Cardiac septum (tissue), 1 donor: Measurements from ENCODE around the gene LLGL2. TPM values are rescaled to one million over a fixed set of nuclear protein-coding genes. Genes with fewer than 3 reads are reported as not detected.

Experiments
- DNase-seq: peaks from one replicate; pipeline ENCODE4 v3.0.0-alpha.2; 2020; ENCODE audit warnings: low spot score
- intact Hi-C: fragments of 100-400 bp; cut with DNase I; formaldehyde crosslinking; loops from one replicate; pipeline ENCODE4 v1.14.0; 2022
- total RNA-seq: library from RNA; stranded (reverse); fragmentation: NEBNext Ultra II Directional; extraction: Animal tissue kit (Norgen Biotek cat#: 25700); gene quantifications from one replicate; pipeline ENCODE4 v1.2.1, GENCODE V29; 2021
- donor health status: DM: no; HTN: no; CAD: no.

The LLGL2 gene
- total RNA-seq, 1 donor from 2014 or later = 4.7 TPM

GRCh38 chr17:75490173-75490743 is 35.2 kb upstream of the LLGL2 start:
- DNase-seq = no peak
- intact Hi-C loops = no loop called here

- intact Hi-C loops = no loop called here
- no peak for DNase-seq
Measured at GRCh38 chr17:75490953-75491649, 34.4 kb upstream of the LLGL2 start.

DNA sequence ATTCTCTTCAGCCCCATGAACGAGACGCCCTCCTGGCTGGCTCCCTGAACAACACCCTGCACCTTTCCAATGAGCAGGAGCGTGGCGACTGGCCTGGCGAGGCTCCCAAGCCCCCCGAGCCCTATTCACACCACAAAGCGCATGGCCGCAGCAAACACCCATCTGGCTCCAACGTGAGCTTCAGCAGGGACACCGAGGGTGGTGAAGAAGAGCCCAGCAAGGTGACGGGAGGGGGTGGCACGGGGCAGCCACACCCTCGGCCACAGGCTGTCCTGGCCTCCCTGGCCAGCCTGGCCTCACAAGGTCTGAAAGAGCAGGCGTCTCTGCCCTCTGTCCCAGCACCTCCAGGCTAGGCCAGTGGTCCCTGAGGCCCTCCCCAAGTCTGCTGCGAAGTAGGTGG is 33.8 kb upstream of the LLGL2 start:
- intact Hi-C loops = no loop called here
- no peak for DNase-seq

DNA sequence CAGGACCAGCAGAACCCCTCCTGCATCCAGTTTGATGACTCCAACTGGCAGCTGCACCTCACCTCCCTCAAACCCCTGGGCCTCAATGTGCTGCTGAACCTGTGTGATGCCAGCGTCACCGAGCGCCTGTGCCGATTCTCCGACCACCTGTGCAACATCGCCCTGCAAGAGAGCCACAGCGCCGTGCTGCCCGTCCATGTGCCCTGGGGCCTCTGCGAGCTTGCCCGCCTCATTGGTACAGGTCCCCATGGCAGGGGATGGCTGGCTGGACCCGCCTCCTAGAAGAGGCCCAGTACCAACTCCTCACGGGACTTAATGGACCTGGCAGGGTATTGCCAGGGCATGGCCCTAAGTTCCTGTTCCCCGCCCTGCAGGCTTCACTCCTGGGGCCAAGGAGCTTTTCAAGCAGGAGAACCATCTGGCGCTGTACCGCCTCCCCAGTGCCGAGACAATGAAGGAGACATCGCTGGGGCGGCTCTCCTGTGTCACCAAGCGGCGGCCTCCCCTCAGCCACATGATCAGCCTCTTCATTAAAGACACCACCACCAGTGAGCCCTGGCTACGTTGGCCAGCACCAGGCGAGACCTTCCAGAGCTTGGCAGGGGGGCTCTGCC is 32.8 kb upstream of the LLGL2 start:
- DNase-seq = no peak
- intact Hi-C loops = no loop called here

DNA sequence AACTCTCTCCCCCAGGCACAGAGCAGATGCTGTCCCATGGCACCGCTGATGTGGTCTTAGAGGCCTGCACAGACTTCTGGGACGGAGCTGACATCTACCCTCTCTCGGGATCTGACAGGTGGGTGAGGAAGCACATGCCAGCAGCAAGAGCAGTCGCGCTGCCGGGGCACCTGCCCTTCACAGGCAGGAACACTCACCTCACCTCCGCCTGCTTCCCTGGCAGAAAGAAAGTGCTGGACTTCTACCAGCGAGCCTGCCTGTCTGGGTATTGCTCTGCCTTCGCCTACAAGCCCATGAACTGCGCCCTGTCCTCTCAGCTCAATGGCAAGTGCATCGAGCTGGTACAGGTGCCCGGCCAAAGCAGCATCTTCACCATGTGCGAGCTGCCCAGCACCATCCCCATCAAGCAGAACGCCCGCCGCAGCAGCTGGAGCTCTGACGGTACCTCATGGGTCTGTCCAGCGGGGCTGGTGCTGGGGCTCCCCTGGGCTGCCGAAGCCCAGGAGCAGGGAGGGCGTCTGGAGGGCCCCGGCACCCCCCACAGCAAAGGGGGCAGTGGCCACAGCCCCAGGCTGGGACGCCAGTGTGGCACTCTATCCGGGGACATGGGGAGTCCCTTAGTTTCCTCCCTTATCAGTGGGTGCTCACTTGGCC is 31.9 kb upstream of the LLGL2 start:
- intact Hi-C loops = no loop called here

DNA sequence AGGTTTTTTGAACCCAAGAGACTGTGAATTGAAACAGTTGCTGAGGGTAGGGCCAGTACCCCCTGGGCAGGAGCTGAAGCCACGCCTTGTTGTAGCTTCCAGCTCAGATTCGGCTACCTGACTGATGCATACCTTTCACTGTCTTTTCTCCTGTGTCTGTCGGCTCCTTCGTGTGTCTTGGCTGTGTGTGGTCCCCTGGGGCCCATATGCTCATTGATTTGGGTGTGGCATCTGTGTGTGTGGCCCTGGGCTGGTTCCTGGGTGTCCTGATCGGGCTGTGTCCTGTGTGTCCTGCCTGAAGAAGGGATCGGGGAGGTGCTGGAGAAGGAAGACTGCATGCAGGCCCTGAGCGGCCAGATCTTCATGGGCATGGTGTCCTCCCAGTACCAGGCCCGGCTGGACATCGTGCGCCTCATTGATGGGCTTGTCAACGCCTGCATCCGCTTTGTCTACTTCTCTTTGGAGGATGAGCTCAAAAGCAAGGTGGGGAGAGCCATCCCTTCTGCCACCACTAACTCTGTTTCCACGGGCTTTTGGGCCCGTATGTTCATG is 31.1 kb upstream of the LLGL2 start:
- intact Hi-C loops = no loop called here
- no peak for DNase-seq

More for the DNA sequence above, 31.9 kb upstream of the LLGL2 start:
- no peak for DNase-seq

DNA sequence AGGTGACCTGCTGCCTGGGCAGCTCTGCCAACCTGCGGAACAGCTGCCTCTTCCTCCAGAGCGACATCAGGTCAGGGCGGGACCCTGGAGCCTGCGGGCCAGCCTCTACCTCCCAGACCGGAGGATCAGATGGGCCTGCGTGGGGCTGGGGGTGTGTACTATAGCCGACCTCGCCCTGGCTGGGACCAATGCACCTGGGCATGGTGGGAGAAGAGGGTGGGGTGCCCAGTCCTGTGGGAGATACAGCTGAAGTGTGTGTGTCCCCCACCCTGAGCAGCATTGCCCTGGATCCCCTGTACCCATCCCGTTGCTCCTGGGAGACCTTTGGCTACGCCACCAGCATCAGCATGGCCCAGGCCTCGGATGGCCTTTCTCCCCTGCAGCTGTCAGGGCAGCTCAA is 29.5 kb upstream of the LLGL2 start:
- intact Hi-C loops = no loop called here
- no peak for DNase-seq

DNA sequence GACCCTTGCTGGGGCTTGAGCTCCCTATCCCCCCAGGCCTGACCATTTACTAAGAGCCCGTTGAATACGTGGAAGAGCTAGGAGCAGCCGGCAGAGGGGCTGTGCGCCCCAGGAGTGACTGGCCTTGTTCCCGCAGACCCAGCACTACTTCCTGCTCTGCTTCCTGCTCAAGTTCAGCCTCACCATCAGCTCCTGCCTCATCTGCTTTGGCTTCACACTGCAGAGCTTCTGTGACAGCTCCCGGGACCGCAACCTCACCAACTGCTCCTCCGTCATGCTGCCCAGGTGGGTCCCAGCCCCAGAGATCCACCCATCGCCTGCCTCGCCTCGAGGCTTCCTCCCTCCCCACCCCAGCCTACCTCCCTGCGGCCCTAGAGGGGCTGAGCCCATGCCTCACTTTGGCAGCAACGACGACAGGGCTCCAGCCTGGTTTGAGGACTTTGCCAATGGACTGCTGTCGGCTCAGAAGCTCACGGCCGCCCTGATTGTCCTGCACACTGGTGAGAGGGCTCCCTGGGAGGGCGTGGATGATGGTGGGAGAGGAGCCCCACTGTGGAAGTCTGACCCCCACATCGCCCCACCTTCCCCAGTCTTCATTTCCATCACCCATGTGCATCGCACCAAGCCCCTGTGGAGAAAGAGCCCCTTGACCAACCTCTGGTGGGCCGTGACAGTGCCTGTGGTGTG is 27.3 kb upstream of the LLGL2 start:
- intact Hi-C loops = no loop called here
- DNase-seq = no peak

GRCh38 chr17:75498726-75499213 is 26.7 kb upstream of the LLGL2 start:
- intact Hi-C loops = no loop called here
- DNase-seq = no peak

DNA sequence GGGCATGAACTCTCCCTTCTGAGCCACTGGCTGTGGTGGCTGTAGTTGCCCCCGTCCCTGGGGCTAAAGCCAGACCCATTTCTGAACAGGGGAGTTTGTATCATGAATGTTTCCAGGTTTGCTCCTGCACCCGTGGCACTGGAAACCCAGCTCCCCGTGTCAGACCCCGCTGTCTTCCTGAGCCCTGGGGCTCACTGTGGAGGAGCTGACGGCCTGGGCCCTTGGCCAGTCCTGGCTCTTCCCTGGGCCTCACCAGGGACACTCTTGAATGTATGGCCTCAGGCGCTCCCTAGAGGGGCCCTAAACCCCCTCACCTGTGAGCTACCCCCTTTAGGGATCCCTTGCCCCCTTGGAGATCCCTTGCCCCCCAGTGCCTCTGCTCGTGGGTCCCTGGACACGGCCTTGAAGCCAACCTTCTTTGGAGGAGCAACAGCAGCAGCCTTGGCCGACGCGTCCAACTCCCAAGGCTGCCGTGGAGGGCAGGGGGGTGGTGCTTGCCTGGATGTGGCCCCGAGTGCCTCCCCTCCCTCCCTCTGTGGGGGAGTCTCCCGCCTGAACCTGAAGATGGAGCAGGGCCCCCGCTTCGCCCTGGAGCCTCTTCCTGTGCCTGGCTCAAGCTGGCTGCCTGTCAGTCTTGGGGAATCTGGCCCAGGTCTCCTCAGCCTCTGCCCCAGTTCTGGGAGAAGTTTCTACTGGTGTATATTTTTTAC is 26.0 kb upstream of the LLGL2 start:
- intact Hi-C loops = no loop called here
- no peak for DNase-seq

- no peak for DNase-seq
- intact Hi-C loops = no loop called here
Measured at GRCh38 chr17:75500419-75501216, 24.9 kb upstream of the LLGL2 start.

DNA sequence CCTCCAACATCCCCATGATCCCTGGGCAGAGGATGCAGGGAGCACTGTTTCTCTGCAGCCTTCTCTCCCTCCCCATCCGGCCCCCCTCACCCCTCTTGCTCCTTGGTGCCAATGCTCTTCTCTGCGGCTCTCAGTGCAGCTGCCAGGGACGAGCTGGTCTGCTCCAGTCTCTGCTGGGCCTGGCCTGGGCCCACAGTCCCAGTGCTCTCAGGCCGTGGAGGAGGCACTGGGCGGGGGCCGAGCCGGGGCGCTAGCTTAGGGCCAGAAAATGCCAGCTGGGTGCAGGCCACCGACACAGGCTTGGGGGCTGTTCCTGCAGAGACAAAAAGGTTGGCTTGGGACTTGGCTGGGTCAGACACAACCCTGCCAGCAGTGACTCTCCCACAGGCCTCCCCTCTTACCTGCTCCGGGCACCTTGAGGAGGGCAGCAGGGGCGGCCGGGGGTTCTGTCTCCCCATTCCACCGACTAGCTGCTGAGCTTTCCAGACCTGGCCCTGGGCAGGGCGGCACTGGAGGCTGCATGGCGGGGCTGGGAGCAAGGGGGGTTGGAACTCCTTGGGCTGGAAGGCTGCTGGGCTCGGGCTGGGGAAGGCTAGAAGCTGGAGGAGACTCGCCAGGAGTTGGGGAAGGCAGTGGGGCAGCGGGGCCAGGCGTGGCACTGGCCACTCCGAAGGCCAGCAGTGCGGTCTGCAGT is 24.0 kb upstream of the LLGL2 start:
- no peak for DNase-seq
- intact Hi-C loops = no loop called here

DNA sequence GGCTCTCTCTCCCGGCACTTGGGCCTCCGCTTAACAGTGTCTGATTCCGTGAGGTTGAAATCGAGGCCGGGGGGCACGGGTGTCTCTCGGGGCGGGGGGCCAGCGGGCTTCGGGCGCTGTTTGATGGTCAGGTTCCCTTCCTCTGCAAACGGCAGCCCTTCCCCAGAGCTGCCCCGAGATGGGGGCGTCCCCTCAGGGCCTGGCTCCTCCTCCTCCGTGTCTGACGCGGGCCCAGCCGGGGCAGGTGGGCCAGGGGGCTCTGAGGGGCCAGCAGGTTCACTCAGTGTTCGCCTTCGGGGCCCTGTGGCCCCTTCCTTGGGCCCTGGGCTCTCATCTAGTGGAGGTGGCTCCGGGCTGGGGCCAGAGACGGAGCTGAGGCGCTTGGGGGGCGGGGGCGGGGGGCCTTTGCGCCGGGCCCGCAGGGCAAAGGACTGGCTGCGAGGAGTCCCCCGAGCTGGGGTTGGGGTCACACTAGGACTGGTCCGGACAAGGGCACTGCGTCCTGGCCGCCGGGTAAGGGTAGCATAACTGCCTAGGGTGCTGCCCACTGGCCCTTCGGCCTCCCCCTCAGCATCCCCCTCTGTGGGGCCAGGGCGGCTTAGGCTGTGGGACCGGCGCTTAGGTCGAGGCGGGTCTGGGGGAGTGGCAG is 23.3 kb upstream of the LLGL2 start:
- intact Hi-C loops = no loop called here
- no peak for DNase-seq

- intact Hi-C loops = no loop called here
Measured at GRCh38 chr17:75502721-75503329, 22.7 kb upstream of the LLGL2 start.

DNA sequence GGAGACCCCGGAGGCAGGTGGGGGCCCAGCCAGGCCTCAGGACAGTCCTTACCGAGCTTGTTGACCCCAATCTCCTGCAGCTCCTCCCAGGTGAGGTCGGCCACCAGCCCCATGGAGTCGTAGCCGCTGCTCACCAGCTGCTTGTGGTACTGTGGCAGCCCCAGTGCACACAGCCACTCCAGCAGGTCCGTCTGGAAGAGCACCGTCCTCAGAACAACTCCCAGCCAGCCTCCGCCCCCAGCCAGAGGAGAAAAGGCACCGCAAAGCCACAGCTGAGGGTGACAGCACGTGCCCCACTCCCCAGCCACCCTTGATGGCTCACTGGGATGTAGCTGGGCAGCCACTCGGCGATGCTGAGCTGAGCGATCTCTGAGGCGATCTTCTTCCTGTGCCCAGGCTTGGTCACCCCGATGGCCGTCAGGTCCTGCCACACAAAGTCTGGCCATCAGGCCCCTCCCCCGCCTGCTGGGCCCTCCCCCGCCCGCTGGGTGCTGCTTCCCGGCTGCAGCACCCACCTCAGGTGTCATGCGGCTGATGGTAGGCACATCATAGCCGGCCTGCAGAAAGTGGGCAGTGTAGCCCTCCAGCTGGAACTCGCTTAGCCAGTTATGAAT is 22.1 kb upstream of the LLGL2 start:
- DNase-seq = no peak
- intact Hi-C loops = no loop called here

More at GRCh38 chr17:75502721-75503329, 22.7 kb upstream of the LLGL2 start:
- DNase-seq = no peak

DNA sequence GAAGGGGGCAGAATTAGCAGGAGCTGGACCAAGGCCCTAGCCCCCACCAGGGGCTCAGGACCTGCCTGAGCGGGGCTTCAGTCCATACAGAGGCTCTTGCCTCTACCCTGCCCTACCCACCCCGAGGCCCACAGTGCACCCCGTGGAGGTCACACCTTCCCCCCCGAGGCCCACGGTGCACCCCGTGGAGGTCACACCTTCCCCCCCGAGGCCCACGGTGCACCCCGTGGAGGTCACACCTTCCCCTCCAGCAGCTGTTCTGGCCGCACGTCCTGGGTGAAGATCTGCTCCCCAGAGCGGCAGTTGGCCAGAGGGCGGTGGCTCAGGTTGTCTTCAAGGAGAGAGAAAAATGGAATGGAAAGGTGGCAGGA is 21.5 kb upstream of the LLGL2 start:
- intact Hi-C loops = no loop called here
- DNase-seq = no peak
